SJSA1 (cell line): ENCODE data around the gene GBX1. TPM values are rescaled to one million over a fixed set of nuclear protein-coding genes. Genes with fewer than 3 reads are reported as not detected.

ENCODE experiments used
- DNase-seq, 2 experiments: peaks; one replicate each; pipeline ENCODE4 v3.0.0-alpha.2; 2015 to 2020; ENCODE audit warnings: low spot score in 2 of 2, low read depth in 1 of 2
- H3K27ac ChIP-seq: fragments of 250-450 bp; sonication (Bioruptor Pico); 2 replicates; pipeline ENCODE4 v1.5.1; 2020; ENCODE audit warnings: mild to moderate bottlenecking, moderate library complexity
- H3K27me3 ChIP-seq: fragments of 250-450 bp; sonication (Bioruptor Pico); replicated peaks from 2 replicates; pipeline ENCODE4 v1.5.1; 2020; ENCODE audit warnings: mild to moderate bottlenecking, moderate library complexity
- H3K36me3 ChIP-seq: fragments of 250-450 bp; sonication (Bioruptor Pico); 2 replicates; pipeline ENCODE4 v1.5.1; 2020; ENCODE audit warnings: mild to moderate bottlenecking
- H3K4me1 ChIP-seq: fragments of 250-450 bp; sonication (Bioruptor Pico); replicated peaks from 2 replicates; pipeline ENCODE4 v1.6.1; 2021; ENCODE audit warnings: mild to moderate bottlenecking
- H3K4me3 ChIP-seq: fragments of 250-450 bp; sonication (Bioruptor Pico); 2 replicates; pipeline ENCODE4 v1.5.1; 2020; ENCODE audit warnings: mild to moderate bottlenecking
- H3K9me3 ChIP-seq: fragments of 250-450 bp; sonication (Bioruptor Pico); replicated peaks from 2 replicates; pipeline ENCODE4 v1.5.1; 2020; ENCODE audit warnings: mild to moderate bottlenecking
- total RNA-seq: library from RNA; depleted of rRNA; stranded (reverse); fragments of >200 nt; shearing (Covaris generic); gene quantifications from 2 replicates; pipeline ENCODE4 v1.2.3, GENCODE V29; 2014

The GBX1 gene
- total RNA-seq, 1 experiment from 2014 or later = not detected

DNA sequence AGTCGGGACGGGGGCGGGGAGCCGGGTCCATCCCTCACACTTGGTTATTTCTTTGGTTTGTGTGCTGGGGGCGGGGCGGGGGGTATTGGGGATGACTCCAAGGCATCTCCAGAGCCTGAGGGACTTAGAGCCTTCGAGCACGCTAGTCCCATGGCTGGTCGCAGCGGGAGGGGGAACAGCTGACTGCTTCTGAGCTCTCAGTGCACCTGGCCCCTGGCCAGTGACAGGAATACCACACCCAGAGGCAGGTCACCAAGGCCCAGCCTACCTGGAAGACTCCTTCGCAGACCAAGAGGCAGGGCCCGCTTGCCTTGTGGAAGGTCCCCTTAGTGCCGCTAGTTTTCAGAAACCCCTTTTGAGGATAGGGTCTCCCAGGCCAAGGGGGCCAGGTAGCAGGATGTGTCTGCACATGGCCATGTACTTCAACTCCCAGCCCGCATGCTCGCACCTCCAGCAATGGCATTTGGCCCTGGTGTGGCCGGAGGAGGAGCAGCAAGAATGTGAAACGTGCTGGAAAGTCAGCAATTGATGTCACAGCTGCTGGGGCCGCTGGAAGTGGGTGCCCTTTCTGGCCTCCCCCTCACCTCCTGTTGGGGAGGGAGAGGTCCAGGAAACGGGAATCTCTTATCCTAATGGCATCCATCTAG lies 40.9 kb downstream of the GBX1 start:
- Histone ChIP-seq H3K27ac (no peak overlapping the region), H3K4me3 (no peak overlapping the region), H3K27me3 (no peaks in the 10 kb centered on the region), H3K4me1 (no peaks in the 10 kb centered on the region), H3K36me3 (peaks cover 48% of the 10 kb centered on the region), H3K9me3 (no peaks in the 10 kb centered on the region)
- DNase-seq = no peak

DNA sequence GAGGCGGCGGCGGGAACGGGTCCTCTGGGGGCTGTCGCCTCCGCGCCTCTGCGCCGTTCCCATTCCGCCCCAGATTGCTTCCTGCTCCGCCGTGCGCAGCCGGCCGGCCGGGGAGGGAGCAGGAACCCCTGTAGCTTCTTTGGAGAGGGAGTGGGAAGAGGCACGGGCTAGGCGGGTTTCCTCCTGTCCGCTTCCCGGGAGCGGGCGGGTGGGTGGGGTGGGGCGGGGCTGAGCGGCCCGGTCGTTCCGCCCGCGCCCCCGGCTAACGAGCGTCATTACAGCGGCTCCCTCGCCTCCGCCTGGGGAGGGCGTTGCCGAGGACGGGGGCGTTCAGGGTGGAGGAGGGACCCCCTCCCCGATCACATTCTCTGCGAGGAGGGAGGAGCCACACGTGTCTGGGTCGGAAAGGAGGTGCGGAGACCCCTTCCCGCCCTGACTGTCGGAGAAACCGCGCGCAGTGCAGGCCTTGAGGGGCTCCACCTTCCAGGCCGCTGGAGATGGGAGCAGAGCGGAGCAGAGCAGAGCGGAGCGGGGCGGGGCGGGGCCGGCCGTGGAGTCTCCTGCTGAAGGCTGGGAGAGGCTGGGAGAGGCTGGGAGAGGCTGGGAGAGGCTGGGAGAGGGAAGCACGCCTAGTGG lies 41.5 kb downstream of the GBX1 start:
- no peaks in the 10 kb centered on the region for H3K27me3 ChIP-seq
- H3K27ac ChIP-seq = no peak overlapping the region
- peaks cover 45% of the 10 kb centered on the region for H3K36me3 ChIP-seq
- no peaks in the 10 kb centered on the region for H3K4me1 ChIP-seq
- no peak overlapping the region for H3K4me3 ChIP-seq
- H3K9me3 ChIP-seq = no peaks in the 10 kb centered on the region
- no peak for DNase-seq

DNA sequence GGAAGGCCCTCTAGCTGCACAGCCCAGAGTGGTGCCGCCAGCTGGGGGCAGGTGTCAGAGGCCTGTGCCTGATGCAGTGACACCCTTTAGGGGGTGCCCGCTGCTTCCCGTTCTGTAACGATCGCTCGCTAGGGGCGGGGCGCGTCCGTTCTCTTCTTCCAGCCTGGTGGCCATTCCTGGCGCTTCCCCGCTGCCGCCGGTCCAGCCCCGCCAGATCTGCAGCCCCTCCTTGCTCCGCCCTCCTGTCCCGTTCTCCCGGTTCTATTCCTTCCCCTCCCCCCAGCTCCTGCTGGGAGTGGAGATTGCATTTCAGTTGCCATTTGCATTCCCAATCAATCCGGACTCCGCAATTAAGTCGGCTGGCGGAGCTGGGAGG lies 42.0 kb downstream of the GBX1 start:
- H3K36me3 ChIP-seq = peaks cover 47% of the 10 kb centered on the region
- no peak overlapping the region for H3K4me3 ChIP-seq
- H3K27ac ChIP-seq = no peak overlapping the region
- no peak for DNase-seq
- no peaks in the 10 kb centered on the region for H3K4me1 ChIP-seq
- no peaks in the 10 kb centered on the region for H3K27me3 ChIP-seq
- H3K9me3 ChIP-seq = no peaks in the 10 kb centered on the region

DNA sequence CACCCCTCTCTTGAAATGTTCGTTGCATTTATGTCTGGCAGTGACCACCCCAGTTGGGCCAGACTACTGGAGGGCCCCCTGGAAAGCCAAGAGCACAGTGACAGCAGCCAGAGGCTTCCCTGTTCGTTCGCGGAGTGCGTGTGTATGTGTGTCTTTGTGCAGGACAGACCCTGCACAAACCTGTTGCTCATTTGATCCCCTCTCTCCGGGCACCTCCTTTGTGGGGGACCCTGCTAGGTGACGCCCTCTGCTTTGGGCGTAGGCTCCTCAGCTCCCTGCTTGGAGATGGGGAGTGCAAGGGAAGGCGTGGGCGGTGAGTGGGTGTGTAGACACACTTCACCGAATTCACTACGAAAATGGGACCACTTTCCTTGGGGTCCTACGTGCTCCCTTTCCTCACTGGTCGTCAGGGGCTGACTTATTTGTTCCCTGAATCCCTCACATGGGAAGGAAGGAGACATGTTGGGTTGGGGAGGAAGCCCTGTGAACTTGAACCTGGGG lies 42.5 kb downstream of the GBX1 start:
- Histone ChIP-seq H3K36me3 (peaks cover 50% of the 10 kb centered on the region), H3K27ac (no peak overlapping the region), H3K9me3 (no peaks in the 10 kb centered on the region), H3K4me1 (no peaks in the 10 kb centered on the region), H3K27me3 (no peaks in the 10 kb centered on the region), H3K4me3 (no peak overlapping the region)
- no peak for DNase-seq

DNA sequence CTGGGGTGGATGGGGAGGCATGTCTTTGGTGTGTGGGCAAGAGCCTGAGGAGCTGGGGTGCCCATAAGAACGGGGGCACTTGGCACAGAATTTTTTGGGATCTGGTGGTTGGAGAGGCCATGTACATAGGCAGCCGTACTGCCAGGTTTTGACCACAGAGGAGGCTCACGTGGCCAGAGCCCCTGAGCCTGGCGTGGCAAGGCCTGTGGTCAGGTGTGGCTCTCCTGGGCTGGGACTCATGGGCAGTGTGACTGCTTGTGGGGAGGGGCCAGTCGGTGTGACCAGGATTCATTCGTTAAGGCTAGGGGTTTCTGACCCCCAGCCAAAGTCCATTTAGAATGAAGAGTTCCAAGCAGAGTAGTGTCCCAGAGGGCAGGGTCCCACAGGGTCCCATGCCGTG lies 43.0 kb downstream of the GBX1 start:
- Histone ChIP-seq H3K27ac (no peak overlapping the region), H3K27me3 (no peaks in the 10 kb centered on the region), H3K4me1 (no peaks in the 10 kb centered on the region), H3K9me3 (no peaks in the 10 kb centered on the region), H3K36me3 (peaks cover 49% of the 10 kb centered on the region), H3K4me3 (no peak overlapping the region)
- no peak for DNase-seq

DNA sequence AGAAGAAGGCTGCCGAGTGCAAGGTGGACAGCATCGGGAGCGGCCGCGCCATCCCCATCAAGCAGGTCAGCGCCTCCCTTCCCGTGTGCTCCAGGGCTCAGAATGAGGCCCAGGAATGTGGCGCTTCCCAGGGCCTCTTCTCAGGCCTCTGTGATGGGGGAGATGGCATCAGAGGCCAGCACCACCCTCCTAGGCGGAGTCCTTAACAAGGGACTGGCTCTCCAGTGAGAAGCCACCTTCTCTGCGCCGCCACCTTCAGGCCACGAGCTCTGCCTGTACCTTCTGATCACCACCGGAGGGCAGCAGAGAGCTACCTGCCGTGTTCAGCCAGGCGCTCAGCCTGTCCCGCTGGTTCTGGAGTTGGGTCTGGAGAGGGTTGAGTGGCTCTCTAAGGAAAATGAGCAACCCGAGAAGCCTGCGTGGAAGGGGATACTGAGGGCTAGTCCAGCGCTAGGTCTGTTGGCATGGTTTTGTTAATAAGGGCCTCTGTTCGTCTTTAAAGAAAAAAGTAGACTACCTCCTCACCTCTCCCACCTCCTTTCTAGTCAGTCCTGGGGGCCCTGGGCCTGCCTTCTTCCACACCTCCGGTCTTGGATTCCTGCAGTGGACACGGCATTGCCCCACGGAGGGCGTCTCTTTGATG lies 43.6 kb downstream of the GBX1 start:
- peak; percentile 68 to 83 for DNase-seq
- H3K27ac ChIP-seq = no peak overlapping the region
- no peaks in the 10 kb centered on the region for H3K27me3 ChIP-seq
- peaks cover 50% of the 10 kb centered on the region for H3K36me3 ChIP-seq
- H3K9me3 ChIP-seq = no peaks in the 10 kb centered on the region
- no peaks in the 10 kb centered on the region for H3K4me1 ChIP-seq
- H3K4me3 ChIP-seq = no peak overlapping the region

DNA sequence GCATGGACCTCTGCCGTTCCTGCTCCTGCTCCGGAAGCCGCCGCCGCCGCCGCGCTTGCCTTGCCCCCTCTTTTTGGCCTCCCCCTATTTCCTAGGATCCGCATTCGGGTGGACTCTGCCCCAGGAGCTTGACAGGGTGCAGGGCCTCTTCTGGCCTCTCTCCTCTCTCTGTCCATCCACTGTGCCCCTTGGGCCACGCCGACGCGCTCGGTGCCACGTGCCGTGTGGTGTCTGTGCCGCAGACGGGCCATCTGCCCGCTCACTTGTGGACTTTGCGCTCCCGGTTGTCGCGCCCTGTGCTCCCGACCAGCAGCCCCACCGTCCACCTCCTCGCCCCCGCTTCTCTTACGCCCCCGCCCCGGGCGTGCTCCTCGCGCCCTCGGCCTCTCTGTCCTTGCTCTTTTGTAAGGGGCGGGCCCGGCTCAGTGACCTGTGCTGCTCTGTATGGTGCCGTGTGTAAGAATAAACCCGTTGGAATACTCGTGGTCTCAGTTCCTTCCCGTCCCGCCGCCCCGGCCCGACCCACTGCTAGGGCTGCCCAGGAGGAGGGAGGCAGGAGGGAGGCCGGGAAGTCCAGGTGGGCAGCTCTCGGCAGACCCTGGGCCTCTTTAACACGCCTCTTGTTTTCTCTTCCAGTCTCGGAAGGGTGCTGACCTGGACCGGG lies 44.2 kb downstream of the GBX1 start:
- no peak for DNase-seq
- H3K4me1 ChIP-seq = no peaks in the 10 kb centered on the region
- H3K27ac ChIP-seq = no peak overlapping the region
- H3K4me3 ChIP-seq = no peak overlapping the region
- no peaks in the 10 kb centered on the region for H3K27me3 ChIP-seq
- no peaks in the 10 kb centered on the region for H3K9me3 ChIP-seq
- peaks cover 50% of the 10 kb centered on the region for H3K36me3 ChIP-seq

DNA sequence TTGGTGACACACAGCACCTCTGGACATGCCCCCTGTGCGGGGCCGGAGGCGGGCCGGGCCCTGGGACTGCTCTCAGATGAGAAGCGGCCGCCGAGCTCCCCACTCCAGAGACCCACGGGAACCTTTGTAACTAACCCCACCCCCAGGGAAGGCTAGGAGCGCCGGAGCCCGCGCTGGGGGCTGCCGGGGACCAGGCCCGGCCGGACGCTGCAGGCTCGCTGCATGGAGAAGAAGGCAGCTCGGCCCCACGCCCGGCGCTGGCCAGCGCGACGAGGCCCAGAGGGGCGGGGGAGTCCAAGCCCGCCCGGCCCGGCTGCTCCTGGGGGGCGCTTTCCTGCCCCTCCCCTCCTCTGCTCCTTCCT lies 44.7 kb downstream of the GBX1 start:
- no peak overlapping the region for H3K27ac ChIP-seq
- H3K4me3 ChIP-seq = no peak overlapping the region
- H3K36me3 ChIP-seq = peaks cover 49% of the 10 kb centered on the region
- no peak for DNase-seq
- H3K27me3 ChIP-seq = no peaks in the 10 kb centered on the region
- no peaks in the 10 kb centered on the region for H3K4me1 ChIP-seq
- no peaks in the 10 kb centered on the region for H3K9me3 ChIP-seq

DNA sequence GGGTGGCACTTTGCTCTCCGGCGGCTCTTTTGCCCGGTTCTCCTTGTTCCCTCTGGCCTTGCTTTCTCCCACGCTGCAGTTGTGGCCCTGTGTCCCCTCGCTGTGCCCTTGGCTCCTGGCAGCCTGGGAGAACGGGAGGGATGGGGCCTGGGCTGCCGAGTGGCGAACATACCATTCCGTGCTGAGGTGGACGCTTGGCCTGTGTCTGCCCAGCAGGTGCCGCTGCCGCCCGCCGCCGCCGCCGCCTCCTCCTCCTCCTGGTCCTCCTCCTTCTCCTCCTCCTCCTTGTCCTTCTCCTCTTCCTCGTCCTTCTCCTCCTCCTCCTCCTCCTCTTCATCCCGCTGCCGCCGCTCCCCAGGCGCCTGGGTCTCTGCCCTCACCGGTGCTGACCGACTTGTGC lies 45.2 kb downstream of the GBX1 start:
- H3K36me3 ChIP-seq = peaks cover 53% of the 10 kb centered on the region
- no peak overlapping the region for H3K4me3 ChIP-seq
- H3K9me3 ChIP-seq = no peaks in the 10 kb centered on the region
- H3K27me3 ChIP-seq = no peaks in the 10 kb centered on the region
- no peak overlapping the region for H3K27ac ChIP-seq
- H3K4me1 ChIP-seq = no peaks in the 10 kb centered on the region
- no peak for DNase-seq

DNA sequence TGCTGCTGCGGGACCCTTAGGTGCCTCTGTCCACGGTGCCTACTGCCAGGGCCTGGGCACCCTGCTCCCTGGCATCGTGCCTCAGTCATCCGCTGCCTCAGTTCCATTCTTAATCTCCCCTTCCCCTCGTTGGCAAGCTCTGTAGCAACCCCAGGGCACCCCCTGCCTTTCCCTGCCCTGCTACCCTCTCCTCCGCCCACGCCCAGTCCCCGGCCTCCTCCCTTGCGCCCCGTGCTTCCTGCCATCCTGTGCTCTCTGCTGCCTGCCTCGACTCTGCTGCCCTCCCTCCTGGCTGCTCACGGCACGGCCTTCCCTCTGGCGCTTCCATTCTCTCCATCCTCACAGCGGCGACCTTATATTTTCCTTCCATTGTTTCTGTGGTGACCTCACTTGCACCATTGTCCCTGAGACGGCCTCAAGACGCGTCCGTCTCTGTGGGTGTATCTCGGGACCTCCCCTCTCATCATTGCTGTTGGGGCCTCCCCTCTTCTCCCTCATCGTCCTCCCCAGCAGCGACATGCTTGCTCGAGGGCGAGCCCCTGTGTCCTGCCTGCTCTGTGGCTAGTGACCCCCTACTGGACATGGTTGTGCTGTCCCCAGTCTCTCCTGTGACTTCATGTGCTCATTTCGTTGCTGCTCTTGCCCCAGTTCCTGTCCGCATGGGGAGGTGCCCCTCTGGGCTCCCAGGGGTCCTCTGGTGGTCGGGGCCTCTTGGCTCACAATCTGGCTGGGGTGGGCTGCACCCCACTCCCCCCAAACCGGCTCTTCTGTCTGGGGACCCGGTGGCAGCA lies 45.9 kb downstream of the GBX1 start:
- no peaks in the 10 kb centered on the region for H3K27me3 ChIP-seq
- no peaks in the 10 kb centered on the region for H3K4me1 ChIP-seq
- peaks cover 59% of the 10 kb centered on the region for H3K36me3 ChIP-seq
- H3K9me3 ChIP-seq = no peaks in the 10 kb centered on the region
- H3K27ac ChIP-seq = no peak overlapping the region
- no peak overlapping the region for H3K4me3 ChIP-seq
- DNase-seq = no peak

DNA sequence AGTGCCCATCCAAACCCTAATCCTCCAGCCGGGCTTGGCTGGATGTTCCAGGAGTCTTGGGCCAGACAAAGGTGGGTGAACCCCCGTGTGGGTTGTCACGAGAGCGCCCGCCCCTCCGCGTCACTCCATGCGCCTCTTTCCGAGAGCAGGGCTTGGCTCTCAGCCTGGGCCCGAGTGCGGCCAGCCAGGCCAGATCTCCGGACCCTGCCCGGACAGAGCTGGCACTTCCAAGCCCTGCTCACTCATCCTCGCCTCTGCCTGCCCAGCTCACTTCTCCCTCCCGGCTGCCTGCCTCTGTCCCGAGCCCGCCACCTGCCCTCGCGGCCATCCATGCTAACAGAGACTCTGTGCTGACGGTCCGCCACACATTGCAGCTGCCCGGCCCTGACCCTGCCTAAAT lies 46.6 kb downstream of the GBX1 start:
- Histone ChIP-seq H3K4me3 (no peak overlapping the region), H3K4me1 (no peaks in the 10 kb centered on the region), H3K27me3 (no peaks in the 10 kb centered on the region), H3K9me3 (no peaks in the 10 kb centered on the region), H3K36me3 (peaks cover 63% of the 10 kb centered on the region), H3K27ac (no peak overlapping the region)
- DNase-seq = no peak

DNA sequence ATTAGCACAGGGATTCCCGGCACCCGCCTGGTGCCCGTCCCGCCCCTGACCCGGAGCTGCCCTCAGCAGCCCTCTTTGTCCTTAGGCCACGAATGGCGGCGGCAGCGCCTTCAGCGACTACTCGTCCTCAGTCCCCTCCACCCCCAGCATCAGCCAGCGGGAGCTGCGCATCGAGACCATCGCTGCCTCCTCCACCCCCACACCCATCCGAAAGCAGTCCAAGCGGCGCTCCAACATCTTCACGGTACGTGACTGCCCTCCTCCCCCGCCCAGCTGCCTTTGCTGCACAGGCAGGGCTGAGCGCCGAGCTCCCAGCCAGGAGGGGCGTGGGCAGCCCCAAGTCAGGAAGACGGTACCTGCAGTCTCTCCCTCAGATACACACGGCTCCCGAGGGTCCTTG lies 47.6 kb downstream of the GBX1 start:
- Histone ChIP-seq H3K9me3 (no peaks in the 10 kb centered on the region), H3K27me3 (no peaks in the 10 kb centered on the region), H3K27ac (no peak overlapping the region), H3K4me3 (no peak overlapping the region), H3K4me1 (no peaks in the 10 kb centered on the region), H3K36me3 (peaks cover 62% of the 10 kb centered on the region)
- DNase-seq = no peak

DNA sequence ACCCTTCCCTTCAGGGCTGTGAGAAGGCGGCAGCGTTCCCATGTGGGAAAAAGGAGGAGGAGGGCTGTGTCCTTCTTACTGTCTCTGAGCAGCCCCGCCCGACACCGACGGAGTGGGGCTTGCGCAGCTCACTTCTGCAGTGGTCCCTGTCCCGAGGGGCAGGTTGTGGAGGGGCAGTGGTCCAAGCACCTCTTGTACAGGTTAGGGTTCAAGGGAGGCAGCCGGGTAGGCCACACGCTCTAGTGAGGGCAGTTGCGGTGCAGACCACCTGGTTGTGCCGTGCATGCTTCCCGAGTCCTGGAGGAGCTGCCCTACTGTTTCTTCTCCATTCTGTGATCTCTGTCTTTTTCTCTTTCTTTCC lies 48.5 kb downstream of the GBX1 start:
- H3K36me3 ChIP-seq = peaks cover 53% of the 10 kb centered on the region
- no peak overlapping the region for H3K4me3 ChIP-seq
- peaks cover 6% of the 10 kb centered on the region for H3K4me1 ChIP-seq
- H3K9me3 ChIP-seq = no peaks in the 10 kb centered on the region
- no peak overlapping the region for H3K27ac ChIP-seq
- no peaks in the 10 kb centered on the region for H3K27me3 ChIP-seq
- no peak for DNase-seq
